Stomach smooth muscle (tissue), 2 donors: ENCODE results near the gene IQUB.
"Not testable (repeated sequence)": the region's sequence is repeated elsewhere in the genome, so short reads cannot be mapped to it uniquely, and the experiment has no call there.

ENCODE experiments used
- H3K27ac ChIP-seq: one replicate; pipeline ENCODE4 v1.7.0; 2013; ENCODE audit warnings: mild to moderate bottlenecking, low read length, inconsistent platforms
- H3K27me3 ChIP-seq, 2 donors: one replicate each; pipeline ENCODE4 v1.7.0; 2013; ENCODE audit warnings: low read length in 2 of 2; ENCODE audit not compliant: insufficient read depth in 2 of 2, control insufficient read depth in 1 of 2
- H3K36me3 ChIP-seq, 2 donors: one replicate each; pipeline ENCODE4 v1.7.0; 2013; ENCODE audit warnings: low read length in 2 of 2; ENCODE audit not compliant: control insufficient read depth in 2 of 2, insufficient read depth in 2 of 2
- H3K4me1 ChIP-seq: one replicate; pipeline ENCODE4 v1.7.0; 2013; ENCODE audit warnings: low read length; ENCODE audit not compliant: control insufficient read depth, insufficient read depth
- H3K4me3 ChIP-seq, 2 donors: one replicate each; pipeline ENCODE4 v1.7.0; 2013; ENCODE audit warnings: low read length in 2 of 2
- H3K9ac ChIP-seq, 2 donors: one replicate each; pipeline ENCODE4 v1.7.0; 2013; ENCODE audit warnings: low read length in 2 of 2, mild to moderate bottlenecking in 1 of 2
- H3K9me3 ChIP-seq, 2 donors: one replicate each; pipeline ENCODE4 v1.7.0; 2013; ENCODE audit warnings: low read length in 2 of 2; ENCODE audit not compliant: control insufficient read depth in 2 of 2
- donor health status: healthy.
- donor health status: Pancreatic carcinoma.

The IQUB gene

DNA sequence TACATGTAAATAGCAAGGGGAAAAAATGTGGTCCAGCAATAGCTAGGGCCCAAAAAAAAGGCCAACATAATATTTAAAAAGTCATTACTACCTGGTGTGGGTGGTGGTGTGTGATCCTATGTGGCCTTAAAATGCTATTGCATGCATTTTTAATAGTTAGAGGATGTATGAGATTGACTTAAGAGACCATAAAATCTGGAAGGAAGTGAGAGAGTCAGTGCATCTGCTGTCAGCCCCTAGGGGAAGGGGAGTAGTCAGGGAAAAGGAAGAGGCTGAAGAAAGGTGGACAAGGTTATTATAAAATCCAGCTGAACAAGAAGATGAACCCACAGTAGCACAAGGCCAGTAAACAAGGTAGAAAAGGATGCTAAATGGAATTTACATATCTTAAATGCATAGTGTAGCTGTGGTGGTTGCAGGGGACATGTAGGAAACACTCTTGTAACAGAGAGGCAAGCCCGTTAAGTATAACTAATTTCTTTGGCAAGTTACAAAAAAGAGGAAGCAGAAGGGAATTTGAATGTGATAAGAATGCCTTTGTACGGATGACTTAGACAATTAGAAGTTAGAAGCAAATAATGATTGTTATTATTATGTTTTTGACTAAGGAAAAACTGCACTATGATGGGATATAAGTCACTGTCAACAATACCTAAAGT lies 35.1 kb upstream of the IQUB start:
- no peaks in the 10 kb centered on the region for H3K27me3 ChIP-seq
- no peak overlapping the region for H3K9ac ChIP-seq
- no peaks in the 10 kb centered on the region for H3K36me3 ChIP-seq
- H3K4me3 ChIP-seq = no peak overlapping the region
- no peaks in the 10 kb centered on the region for H3K9me3 ChIP-seq
- no peak overlapping the region for H3K27ac ChIP-seq
- no peaks in the 10 kb centered on the region for H3K4me1 ChIP-seq

DNA sequence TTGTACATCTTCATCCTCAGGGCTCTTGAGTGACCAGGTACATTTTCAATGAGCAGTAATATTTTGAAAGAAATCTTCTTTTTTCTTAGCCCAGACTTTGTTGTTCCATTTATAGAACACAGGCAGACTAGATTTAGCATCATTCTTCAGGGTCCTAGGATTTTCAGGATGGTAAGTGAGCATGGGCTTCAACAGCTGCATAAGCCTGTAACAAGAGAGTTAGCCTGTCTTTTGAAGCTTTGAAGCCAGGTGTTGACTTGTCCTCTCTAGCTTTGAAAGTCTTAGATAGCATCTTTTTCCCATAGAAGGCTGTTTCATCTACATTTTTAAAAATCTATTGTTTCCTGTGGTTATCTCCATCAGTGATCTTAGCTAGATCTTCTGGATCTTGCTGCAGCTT lies 27.7 kb upstream of the IQUB start:
- no peaks in the 10 kb centered on the region for H3K36me3 ChIP-seq
- H3K9ac ChIP-seq = no peak overlapping the region
- no peaks in the 10 kb centered on the region for H3K27me3 ChIP-seq
- no peak overlapping the region for H3K27ac ChIP-seq
- no peak overlapping the region for H3K4me3 ChIP-seq
- no peaks in the 10 kb centered on the region for H3K9me3 ChIP-seq
- no peaks in the 10 kb centered on the region for H3K4me1 ChIP-seq

DNA sequence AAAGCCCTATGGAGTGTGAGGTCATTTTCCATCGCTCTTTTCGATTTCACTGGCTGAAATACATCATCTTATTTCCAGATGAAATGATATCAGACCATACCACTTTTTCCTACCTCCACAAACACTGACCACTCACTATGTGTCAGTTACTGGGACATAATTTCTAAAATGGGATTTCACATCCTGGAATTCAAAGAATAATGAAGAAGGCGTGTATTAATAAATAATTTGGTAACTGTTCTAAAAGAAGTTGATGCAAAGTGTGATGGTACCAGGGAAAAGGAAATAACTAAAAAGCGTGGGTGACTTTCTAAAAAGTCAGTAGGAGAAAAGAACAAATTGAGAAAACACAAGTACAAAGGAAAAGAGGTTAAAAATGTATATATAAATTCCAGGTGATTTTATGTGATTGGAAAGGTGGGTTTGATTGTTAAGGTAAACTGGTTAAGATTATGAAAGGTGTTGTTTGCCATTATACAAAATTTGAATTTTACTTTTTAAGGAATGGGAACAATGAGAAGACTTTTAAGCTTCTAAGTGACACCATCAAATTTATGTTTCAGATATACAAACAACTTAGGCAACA lies 24.0 kb upstream of the IQUB start:
- Histone ChIP-seq H3K36me3 (no peaks in the 10 kb centered on the region), H3K27ac (peak overlapping the region; percentile 91), H3K4me1 (peaks cover 5% of the 10 kb centered on the region), H3K9me3 (no peaks in the 10 kb centered on the region), H3K9ac (peak overlapping the region; percentile 91 to 95), H3K27me3 (no peaks in the 10 kb centered on the region), H3K4me3 (peak overlapping the region; percentile 97 to 98)

DNA sequence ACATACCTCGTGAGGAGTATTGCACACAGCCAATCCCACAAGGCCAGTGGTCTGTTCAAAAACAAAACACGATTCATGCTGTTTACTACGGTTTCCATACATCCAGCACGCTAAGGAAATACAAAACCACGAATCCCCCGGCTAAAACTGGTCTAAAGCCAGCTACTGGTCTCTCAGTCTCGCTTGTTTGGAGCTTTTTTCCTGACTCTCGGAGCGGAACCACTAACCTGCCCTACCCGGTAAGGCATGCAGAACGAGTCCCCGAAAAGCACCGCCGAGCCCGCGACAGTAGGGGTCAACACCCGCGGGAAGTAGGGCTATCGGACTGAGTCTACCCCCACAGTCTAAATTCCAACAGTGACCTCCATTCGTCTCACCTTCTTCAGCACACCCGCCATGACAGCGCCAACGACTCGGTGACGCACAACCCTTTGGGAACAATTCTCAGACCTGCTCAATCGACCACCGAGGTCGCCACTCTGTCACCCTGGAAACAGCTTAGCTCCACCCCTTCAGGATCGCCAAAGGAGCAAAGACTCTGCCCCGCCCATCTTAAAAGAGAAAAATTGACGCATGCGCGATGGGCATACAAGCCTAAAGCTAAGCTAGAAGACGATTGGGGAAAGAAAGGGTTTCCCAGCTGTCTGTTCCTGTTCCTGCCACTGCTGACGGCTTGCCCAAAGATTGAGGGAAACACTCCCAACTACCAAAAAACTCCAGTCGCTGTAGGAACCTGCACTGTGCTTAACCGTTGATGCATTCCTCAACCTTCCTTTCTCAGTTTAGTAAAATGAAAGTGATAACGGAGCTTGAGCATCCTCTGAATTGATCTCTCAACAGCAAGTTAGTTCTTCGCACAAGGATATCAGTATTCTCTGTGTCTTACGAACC lies 23.2 kb upstream of the IQUB start, which contains the start of gene NDUFA5:
Gene NDUFA5 (minus strand): TSS at position 421 of the 891 bp plus-strand sequence. CDS start 23 bp downstream, at position 398.
- peak within 1 kb of the TSS; percentile 95 to 99 for H3K9ac ChIP-seq
- H3K36me3 ChIP-seq = peaks cover 0 to 2% of the 10 kb centered on the region in 2 donors
- no peaks in the 10 kb centered on the region for H3K27me3 ChIP-seq
- peak within 1 kb of the TSS; percentile 91 for H3K27ac ChIP-seq
- H3K9me3 ChIP-seq = no peaks in the 10 kb centered on the region
- peak within 1 kb of the TSS; percentile 97 to 98 for H3K4me3 ChIP-seq
- peaks cover 5% of the 10 kb centered on the region for H3K4me1 ChIP-seq

DNA sequence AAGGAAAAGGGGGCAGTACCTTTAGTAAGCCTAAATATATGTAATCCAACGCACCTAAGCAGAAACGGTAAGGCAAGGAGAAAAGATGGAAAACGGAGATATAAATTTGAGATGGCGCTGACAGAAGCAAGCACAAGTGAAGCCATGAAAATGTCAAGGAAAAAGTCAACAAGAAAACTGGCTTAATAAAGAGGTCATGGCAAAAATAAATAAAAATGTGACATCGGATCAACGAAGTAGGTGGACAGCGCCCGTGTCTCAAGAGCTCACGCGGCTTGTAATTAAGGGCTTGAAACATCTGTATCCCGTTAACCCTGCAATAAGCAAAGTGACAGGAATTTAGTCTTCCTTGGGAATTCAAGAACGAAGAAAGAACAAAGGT lies 22.6 kb upstream of the IQUB start:
- H3K9me3 ChIP-seq = no peaks in the 10 kb centered on the region
- H3K36me3 ChIP-seq = peaks cover 0 to 3% of the 10 kb centered on the region in 2 donors
- peak overlapping the region; percentile 95 to 99 for H3K9ac ChIP-seq
- peak overlapping the region; percentile 97 to 98 for H3K4me3 ChIP-seq
- H3K4me1 ChIP-seq = peaks cover 5% of the 10 kb centered on the region
- H3K27ac ChIP-seq = peak overlapping the region; percentile 91
- no peaks in the 10 kb centered on the region for H3K27me3 ChIP-seq

DNA sequence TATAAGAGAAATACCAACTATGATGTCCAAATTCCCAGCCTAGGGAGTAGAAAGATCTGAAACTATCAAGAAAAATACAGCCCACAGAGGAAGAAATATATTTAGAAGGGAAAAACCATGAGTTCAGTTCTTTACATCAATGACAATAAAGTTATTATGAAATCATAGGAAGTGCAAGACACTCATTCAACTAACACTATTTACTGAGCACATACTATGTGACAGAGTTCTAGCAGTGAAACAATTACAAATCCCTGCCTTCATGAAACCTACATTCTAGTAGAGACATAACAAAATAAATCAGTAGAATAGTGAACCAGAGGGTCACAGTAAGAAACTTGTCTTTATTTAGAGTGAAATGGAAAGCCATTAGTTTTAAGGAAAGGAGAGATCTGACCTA lies 21.1 kb upstream of the IQUB start:
- Histone ChIP-seq H3K4me3 (peak overlapping the region in 1 of 2 donors; percentile 98), H3K4me1 (peaks cover 5% of the 10 kb centered on the region), H3K9me3 (no peaks in the 10 kb centered on the region), H3K9ac (no peak overlapping the region), H3K36me3 (peaks cover 0 to 3% of the 10 kb centered on the region in 2 donors), H3K27me3 (no peaks in the 10 kb centered on the region), H3K27ac (no peak overlapping the region)

DNA sequence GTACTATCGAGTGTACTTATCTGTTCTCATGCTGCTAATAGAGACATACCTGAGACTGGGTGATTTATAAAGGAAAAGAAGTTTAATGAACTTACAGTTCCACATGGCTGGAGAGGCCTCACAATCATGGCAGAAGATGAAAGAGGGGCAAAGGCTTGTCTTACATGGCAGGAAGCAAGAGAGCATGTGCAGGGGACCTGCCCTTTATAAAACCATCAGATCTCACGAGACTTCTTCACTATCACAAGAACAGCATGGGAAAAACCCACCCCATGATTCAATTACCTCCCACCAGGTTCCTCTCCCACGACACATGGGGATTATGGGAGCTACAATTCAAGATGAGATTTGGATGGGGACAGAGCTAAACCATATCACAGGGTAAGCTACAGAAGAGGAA lies 18.8 kb upstream of the IQUB start:
- Histone ChIP-seq H3K4me3 (no peak overlapping the region), H3K27me3 (no peaks in the 10 kb centered on the region), H3K36me3 (peaks cover 7% of the 10 kb centered on the region in 2 donors), H3K27ac (no peak overlapping the region), H3K4me1 (peaks cover 5% of the 10 kb centered on the region), H3K9ac (no peak overlapping the region), H3K9me3 (no peaks in the 10 kb centered on the region)

DNA sequence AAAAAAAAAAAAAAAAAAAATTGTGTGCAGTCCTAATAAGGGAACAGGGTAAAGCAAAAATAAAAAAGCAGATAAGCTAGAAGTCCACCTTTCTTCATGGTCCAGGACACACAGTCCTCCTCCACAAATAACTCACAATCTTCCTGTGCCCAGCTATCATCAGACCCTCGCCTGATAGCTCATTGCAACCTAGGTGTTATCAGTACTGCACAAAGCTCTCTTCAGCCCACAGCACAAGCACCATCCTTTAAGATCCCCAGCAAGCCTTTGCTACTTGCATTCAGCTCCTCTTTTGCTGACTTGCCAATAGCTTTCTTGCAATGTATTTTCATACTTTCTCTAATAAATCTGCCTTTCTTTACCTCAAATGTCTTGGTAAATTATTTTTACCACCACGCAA lies 18.2 kb upstream of the IQUB start:
- Histone ChIP-seq H3K27me3 (no peaks in the 10 kb centered on the region), H3K4me1 (peaks cover 5% of the 10 kb centered on the region), H3K36me3 (peaks cover 7% of the 10 kb centered on the region in 2 donors)

DNA sequence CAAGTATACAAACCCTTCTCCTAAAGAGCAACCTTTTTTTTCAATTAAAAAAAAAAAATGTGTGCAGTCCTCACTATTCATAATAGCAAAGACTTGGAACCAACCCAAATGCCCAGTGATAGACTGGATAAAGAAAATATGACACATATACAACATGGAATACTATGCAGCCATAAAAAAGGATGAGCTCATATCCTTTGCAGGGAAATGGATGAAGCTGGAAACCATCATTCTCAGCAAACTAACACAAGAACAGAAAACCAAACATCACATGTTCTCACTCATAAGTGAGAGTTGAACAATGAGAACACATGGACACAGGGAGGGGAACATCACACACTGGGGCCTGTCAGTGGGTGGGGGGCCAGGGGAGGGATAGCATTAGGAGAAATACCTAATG lies 17.7 kb upstream of the IQUB start:
- not testable (repeated sequence) for H3K36me3 ChIP-seq, H3K27ac ChIP-seq, H3K4me1 ChIP-seq, H3K4me3 ChIP-seq, H3K27me3 ChIP-seq, H3K9ac ChIP-seq, H3K9me3 ChIP-seq

More for the DNA sequence above, 18.2 kb upstream of the IQUB start:
- Histone ChIP-seq H3K4me3 (no peak overlapping the region), H3K27ac (no peak overlapping the region), H3K9ac (no peak overlapping the region), H3K9me3 (no peaks in the 10 kb centered on the region)

DNA sequence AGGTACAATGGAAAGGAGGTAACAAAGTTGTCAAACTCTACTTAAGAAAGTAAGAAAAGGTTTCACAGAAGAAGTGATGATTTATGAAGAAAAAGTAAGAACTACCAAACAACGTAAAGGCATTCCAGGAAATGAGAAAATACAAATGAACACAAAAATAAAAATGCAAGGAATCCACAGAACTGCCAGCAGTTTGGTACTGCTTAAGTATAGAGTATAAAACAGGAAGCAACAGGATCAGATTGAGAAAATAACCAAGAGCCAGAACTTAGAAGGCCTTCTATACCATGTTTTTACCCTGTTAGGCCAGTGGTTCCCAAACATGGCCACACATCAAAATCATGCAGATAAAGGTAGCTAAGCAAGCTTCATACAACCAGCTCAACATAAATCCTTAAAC lies 14.0 kb upstream of the IQUB start:
- no peak overlapping the region for H3K27ac ChIP-seq
- no peak overlapping the region for H3K4me3 ChIP-seq
- H3K4me1 ChIP-seq = no peaks in the 10 kb centered on the region
- H3K36me3 ChIP-seq = peaks cover 7 to 13% of the 10 kb centered on the region in 2 donors
- no peaks in the 10 kb centered on the region for H3K27me3 ChIP-seq
- no peaks in the 10 kb centered on the region for H3K9me3 ChIP-seq
- H3K9ac ChIP-seq = no peak overlapping the region
